Keratinocyte (primary cell): ENCODE data around the gene ESM1.

ENCODE experiments used
- CTCF ChIP-seq, 3 experiments: IDR thresholded peaks in 1 of 3; conservative IDR thresholded peaks in 1 of 3; optimal IDR thresholded peaks in 1 of 3; 2 replicates in 2 of 3; 3 replicates in 1 of 3; pipeline versions ENCODE3 to v1.5.1; 2011; ENCODE audit warnings: low read length in 3 of 3, mild to moderate bottlenecking in 3 of 3, moderate library complexity in 2 of 3, control low read depth in 1 of 3, inconsistent platforms in 1 of 3; ENCODE audit not compliant: insufficient read depth in 2 of 3; ENCODE audit errors: extremely low read depth in 1 of 3
- EZH2 ChIP-seq: IDR thresholded peaks from one replicate; pipeline ENCODE4 v1.6.1; 2012; ENCODE audit warnings: inconsistent platforms, mild to moderate bottlenecking, low read length, moderate library complexity

GRCh38 chr5:55031492-55031891 is 46.1 kb upstream of the ESM1 start:
- TF ChIP-seq CTCF (optimal IDR thresholded peaks at IDR 0.05 in 1 of 3, IDR thresholded peaks at IDR 0.05 in 1 of 3, conservative IDR thresholded peaks at IDR 0.05 in 1 of 3; ENCODE audit: extremely low read depth in 1 of 3, insufficient read depth in 2 of 3, low read length in 3 of 3) (no peak), EZH2 (no peak)
